GM21381 (cell line): ENCODE data around the gene CYP26C1.
"Not testable (repeated sequence)": the region's sequence is repeated elsewhere in the genome, so short reads cannot be mapped to it uniquely, and the experiment has no call there.

Source experiments
- ATAC-seq: cut with Tn5 transposase; IDR thresholded peaks from one replicate; pipeline ENCODE4 v1.9.1; 2021; ENCODE audit warnings: mild to moderate bottlenecking, moderate library complexity; ENCODE audit not compliant: unreplicated experiment

Gene CYP26C1

DNA sequence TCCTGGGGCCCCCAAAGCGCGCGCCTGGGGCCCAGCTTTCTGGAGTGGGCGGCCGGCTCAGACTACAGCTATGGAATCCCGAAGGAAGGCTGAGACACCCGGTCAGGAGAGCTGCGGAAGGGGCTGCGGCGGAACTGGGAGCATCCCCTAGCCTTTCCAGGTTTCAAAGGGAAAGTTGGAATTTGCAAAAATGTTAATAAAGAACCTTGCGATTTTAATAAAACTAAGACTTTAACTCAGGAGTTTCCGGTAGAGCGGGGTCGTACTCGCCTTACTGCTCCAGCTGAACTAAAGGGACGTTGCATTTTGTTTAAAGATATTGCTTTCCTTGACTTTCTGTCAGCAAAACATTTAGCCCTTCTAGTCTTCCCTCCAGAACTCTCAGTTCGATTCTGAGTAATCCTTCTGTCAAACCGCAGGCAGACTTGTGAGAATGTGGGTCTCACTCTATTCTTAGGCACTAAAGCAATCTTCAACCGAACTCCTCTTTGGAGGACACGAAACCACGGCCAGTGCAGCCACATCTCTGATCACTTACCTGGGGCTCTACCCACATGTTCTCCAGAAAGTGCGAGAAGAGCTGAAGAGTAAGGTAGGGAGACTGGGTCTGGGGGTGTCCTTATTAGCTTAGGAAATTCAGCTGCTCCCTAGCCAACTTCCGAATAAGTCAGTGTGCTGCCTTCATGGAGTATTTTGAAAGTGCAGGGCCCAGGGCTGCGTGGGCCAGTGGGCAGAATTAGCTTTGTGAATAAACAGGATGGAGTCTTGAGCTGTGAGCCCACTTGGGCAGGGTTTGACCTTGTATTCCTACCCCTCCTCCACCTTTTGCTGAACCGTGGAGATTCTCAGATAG, 15.0 kb downstream of the CYP26C1 start:
- ATAC-seq: peak; percentile 49

DNA sequence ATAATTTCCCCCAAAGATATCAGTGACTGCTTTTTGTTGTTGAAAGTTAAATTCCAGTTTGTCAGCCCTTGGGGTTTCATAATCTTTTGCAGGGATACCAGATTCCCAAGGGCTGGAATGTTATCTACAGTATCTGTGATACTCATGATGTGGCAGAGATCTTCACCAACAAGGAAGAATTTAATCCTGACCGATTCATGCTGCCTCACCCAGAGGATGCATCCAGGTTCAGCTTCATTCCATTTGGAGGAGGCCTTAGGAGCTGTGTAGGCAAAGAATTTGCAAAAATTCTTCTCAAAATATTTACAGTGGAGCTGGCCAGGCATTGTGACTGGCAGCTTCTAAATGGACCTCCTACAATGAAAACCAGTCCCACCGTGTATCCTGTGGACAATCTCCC, 16.3 kb downstream of the CYP26C1 start:
- ATAC-seq: no peak

DNA sequence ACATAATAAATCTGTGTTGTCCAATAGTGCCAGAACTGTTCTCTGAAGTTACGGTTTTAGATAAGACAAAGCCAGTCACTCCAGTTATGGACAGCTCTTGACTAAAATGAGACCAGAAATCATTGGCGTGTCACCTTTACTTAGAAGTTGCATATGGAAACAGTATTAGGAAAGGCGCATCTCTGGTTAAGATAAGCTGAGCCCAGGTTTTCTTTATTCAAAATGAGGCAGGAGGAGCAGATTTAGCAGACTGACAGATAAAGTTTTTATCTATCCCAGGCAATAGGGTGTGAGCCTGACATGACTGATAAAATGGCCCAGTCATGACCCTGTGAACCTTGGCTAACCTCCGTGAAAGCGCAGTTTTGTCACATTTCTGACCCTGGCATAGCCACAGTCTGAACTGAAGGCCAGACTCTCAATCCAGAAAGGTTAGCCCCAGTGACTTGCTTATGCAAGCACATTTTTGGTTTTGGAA, 17.3 kb downstream of the CYP26C1 start:
- no peak for ATAC-seq

DNA sequence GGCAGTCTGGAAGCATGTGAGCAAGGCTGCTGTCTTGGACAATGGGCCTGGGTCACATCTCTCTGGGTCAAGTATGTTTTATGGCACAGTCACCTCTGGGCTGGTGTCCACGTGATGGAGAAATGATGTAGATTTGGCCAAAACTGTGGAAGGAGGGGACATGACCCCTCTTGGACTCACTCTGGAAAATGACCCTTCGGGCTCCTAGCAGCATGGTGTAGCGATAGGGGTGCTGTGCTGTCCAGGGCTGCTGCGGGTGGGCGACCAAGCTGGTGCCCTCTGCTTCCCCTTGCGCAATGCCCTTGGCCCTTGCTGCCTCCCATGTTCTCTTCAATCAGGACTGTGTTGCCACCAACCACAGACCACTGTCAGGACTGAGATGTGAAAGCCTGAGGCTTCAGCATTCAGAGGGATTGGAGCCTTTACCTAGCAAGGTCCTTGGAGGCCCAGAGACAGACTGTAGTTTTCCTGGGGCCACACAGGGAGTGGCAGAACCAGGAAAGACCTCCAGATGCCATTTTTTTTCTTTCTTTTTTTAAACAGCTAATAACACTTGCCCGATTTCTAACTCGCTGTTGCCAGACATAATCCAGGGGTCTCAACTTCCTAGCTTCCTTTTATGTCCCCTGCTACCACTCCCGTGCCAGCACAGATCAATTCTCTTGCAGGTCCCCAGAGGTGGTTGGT, 19.2 kb downstream of the CYP26C1 start:
- ATAC-seq: no peak

DNA sequence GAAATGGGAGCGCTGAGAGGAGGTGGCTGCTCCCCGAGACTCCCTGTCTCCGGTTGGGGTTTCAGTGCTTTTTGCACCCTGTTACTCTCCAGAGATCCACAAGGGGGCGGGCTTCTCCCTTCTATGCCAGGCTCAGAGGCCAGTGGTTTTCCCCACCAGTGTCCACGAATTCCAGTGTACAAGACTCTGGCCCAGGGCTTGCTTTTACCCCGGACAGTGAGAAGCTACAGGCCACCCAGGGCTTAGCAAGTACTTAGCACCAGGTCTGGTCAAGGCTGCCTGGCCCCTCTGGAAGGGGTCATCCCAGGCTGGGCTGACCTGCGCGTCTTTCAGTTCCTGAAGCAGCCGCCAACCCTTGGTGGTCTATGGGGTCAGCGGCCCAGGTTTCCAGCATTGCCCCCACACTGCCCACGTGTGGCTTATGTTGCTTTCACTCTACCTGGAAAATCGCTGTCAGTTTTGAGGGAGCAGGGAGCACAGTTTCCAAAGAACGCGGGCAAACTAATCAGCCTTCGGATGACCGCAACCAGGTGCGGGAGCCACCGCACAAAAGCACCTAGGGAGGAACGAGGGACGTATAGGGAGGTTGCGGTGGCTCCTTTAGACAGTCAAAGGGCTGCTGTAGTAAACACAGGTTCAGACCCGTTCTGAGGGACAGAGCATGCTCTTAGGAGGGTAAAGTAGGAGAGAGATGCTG, 19.9 kb downstream of the CYP26C1 start:
- no peak for ATAC-seq

DNA sequence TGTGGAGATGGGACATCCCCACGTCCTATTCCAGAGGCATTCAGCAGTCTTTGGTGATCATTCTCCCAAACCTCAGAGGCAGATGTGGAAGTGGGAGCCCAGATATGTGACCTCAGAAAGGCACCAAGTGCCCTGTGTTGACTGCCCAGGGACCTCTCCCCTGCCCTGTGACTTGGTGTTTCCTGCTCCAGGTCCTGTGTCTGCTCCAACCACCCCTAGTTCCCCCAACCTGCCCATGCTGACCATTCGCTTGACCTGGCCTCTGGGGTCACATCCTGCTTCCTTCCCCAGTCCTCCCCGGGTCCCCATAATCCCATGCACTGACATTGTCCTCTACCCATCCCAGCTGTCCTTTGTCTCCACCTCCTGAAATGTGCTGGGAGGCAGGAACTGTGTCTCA, 20.7 kb downstream of the CYP26C1 start:
- ATAC-seq: no peak

DNA sequence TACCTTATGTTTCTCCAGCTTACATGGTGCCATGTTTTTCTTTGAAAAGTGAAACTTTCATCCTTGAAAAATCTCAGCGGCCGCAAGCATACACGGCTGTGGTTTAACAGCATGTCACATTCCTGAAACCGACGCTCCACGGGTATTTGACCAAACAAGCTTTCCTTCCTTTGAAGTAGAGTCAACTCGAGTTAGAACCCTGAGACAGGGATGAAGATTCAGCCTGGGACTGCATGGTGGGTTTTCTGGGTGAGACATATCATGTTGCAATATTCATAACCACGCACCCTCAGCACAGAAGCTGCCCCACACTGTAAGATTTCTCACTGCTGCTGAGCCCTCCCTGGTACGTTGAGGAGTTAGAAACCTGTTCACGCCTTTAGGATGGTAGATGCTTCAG, 21.2 kb downstream of the CYP26C1 start:
- no peak for ATAC-seq

DNA sequence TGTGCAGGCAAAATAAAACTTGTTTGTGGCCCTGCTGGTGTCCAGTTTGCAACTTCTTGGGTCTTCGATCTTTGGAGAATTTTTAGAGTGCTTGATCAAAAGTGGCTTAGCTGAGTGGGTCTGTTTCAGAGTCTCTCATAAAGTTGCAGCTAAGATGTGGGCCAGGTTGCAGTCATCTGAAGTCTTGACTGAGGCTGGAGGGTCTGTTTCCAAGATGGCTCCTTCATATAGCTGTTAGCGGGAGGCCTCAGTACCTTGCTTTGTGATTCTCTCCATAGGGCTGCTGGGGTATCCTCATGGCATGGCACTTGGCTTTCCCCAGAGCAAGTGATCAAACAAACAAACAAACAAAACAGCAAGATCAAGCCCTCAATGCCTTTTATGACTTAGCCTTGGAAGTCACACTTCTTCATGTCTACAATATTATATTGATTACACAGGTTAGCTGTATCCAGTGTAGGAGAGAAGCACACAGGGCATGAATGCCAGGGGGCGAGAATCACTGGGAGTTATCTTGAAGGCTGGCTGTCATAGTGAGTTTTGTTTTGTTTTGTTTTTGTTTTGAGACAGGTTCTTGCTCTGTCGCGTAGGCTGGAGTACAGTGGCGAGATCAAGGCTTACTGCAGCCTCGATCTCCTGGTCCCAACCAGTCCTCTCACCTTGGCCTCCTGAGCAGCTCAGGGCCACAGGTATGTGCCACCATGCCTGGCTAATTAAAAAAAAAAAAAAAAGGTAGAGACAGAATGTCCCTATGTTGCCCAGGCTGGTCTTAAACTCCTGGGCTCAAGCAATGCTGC, 23.3 kb downstream of the CYP26C1 start:
- ATAC-seq: no peak

DNA sequence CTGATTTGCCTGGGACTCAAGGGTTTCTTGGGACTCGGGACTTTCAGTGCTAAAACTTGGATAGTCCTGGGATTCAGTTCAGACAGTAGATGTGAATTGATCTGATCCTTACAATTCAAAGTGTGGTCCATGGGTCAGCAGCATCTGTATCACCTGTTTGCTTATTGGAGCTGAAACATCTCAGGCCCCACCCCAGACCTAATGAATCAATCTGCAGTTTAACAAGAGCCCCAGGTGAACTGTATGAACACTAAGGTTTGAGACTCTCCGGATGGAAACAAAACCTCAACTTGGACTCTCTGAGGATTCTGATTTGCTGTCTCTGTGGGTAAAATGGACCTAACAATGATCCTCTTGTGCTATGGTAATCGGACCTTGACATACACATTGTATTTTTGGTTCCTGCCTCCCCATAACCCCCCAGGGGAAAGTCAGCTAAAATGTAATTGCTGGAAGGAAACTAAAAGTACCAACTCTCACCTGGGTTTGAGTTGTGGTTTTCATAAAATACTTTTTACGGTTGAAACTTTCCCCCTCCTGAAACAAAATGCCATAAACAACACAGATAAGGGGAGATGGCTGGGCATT, 24.8 kb downstream of the CYP26C1 start:
- no peak for ATAC-seq

DNA sequence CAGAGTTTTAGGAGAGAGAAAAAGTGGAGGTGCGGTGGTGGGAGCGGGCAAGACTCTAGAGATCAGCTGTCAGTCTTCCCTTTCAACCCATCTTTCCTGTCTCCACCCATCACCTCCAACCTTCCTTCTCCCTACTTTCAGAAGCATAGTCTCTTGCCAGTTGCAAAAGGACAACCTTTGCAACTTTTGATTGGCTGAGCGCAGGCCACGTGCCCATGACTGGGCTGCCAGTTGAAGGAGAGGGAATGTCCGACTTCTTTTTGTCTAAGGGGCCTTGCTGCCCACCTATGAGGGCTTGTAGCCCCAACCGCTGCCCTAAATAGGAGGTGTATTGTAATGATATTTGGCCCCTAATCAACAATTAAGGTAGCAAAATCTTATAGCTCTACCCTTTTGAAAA, 25.7 kb downstream of the CYP26C1 start:
- no peak for ATAC-seq

DNA sequence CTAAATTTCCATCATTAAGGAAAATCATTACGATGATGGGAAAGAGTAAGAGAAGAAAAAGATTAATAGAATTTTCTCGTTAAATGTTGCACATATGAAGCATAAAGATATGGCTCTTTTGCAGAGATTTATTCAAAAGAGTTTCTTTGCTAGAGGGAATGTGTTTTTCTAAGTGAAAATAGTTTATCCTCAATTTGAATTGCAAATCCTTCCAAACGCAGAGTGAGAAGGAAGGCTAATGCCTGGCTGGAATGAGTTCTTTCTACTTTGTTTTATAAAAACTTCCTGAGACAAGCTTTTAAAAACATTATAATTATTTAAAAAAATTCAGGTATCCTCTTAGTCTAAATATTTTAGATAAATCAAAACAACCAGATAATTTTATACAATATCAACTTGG, 27.2 kb downstream of the CYP26C1 start:
- no peak for ATAC-seq

DNA sequence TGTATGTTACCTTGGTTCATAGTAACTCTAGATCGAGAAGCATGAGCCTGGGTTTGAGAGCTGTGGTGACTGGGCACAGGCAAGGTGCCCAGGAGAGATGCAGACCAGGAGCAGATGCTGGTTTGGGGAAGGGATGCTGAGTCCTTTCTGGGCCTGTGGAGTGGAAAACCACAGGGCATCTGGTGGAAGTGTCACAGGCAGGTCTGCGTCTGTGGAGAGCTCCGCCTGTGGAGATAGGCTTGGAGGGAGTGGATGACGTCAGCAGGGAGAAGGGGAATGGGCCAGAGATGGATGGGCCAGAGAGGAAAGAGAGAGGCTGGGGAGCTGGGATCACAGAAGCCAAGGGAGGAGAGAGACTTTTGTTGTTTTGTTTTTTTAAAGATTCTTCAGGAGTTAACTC, 27.9 kb downstream of the CYP26C1 start:
- no peak for ATAC-seq

DNA sequence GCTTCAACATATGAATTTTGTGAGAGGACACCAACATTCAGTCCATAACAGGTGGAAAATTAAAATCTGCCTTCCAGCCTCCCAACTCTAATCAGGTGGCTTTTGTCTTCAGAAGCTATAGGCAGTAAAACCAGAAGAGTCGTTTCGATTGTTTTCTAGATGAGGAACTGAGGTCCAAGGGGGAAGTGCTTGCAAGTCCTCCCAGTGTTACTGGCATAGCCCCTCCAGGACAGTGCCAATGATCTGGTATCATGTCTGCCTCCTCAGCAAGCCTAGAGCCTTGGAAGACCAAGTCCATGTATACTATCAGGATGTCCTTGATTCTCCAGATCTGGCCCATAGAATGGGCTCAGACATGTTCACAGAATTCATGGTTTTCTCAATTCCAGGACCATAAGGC, 30.0 kb downstream of the CYP26C1 start:
- no peak for ATAC-seq

DNA sequence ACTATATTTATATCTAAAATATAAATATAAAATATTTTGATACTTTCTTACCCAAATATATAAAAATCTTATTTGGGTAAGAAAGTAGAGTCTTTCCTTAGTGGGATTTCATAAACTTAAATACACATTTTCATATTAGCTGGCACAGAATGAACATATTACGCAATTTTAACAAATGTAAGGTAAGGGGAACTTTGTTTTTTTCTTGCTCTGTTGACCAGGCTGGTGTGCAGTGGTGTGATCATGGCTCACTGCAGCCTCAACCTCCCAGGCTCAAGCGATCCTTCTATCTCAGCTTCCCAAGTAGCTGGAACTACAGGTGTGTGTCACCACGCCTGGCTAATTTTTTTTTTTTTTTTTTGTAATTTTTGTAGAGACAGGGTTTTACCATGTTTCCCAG, 31.4 kb downstream of the CYP26C1 start:
- no peak for ATAC-seq

DNA sequence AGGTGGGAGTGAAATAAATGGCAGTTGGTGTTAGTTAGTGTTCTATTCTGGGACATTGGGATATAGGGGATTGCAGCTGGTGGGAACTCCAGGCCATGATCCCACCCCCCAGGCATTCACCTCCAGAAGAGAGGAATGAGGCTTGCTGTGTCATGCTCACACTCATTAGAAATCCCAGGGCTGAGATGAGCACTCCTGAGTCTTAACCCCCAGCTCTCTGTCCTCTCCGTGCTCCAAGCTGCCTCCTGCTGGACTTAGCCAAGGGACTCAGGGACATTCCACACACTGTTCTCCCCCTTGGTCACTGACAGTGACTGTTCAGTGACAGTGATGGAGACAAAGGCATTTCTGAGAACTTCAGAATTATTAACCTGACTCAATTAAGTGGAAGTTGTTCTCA, 34.6 kb downstream of the CYP26C1 start:
- no peak for ATAC-seq

DNA sequence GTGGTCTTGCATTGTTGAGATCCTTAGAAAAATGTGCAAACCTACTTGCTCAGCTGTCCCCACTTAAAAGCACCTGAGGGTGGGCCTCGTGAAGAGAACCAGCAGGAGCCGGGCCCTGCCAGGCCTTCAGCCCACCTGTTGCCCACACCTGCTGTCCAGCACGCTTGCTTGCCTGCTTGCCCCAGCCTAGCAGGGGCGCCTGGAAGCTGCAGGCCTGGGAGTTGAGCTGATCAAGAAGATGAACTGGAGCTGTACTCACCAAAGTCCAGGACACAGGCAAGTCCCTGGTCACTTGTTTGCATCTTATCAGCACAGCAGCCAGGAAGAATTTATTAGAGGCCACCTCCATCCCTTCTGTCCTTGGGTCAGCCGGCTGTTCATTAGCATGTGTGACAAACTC, 36.3 kb downstream of the CYP26C1 start:
- no peak for ATAC-seq

DNA sequence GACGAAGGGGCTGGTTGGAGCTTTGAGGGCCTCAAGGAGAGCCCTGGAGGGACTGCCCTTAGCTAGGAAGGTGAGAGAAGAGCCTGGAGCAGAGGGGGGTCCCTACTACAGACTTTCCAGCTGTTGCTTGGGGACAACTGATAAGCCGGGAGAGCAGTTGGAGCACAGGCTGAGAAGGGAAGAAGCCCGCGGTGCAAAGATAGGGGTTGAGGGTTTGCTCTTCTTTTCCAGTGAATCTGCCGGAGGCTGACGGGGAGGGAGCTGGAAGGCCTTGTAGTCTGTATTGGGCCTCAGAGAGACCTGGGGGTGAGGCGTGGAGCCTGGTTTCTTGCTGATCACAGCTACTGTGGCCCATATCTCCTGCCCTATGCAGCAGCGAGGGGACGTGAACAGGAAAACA, 36.8 kb downstream of the CYP26C1 start:
- ATAC-seq: no peak

DNA sequence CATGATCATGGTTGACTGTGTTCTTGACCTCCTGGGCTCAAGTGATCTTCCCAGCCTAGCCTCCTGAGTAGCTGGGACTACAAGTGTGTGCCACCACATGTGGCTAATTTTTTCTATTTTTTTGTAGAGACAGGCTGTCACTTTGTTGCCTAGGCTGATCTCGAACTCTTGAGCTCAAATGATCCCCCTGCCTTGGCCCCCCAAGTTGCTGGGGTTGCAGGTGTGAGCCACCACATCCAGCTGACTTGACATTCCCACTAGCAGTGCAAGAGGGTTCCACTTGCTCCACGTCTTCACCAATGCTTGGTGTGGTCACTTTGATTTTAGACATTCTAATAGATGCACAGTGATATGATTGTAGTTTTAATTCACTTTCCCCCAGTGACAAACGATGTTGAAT, 38.2 kb downstream of the CYP26C1 start:
- ATAC-seq: no peak

DNA sequence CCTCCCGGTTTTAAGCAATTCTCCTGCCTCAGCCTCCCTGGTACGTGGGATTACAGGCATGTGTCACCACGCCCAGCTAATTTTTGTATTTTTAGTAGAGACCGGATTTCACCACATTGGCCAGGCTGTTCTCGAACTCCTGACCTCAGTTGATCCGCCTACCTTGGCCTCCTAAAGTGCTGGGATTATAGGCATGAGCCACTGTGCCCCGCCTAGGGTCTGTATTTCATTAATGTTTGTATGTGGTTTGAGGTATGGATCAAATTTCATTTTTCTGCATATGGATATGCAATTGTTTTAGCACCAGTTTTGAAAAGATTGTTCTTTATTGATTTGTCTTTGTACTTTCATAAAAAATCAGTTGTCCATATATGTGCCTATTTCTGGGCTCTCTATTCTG, 39.1 kb downstream of the CYP26C1 start:
- ATAC-seq: no peak

DNA sequence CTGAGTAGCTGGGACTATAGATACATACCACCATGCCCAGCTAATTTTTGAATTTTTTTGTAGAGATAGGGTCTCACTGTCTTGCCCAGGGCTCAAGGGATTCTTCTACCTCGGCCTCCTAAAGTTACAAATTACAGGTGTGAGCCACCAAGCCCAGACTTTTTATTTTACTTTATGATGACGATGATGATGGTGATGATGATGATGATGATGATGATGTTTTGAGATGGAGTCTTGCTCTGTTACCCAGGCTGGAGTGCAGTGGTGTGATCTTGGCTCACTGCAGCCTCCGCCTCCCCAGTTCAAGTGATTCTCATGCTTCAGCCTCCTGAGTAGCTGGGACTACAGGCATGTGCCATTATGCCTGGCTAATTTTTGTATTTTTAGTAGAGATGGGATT, 40.5 kb downstream of the CYP26C1 start:
- ATAC-seq: not testable (repeated sequence)

DNA sequence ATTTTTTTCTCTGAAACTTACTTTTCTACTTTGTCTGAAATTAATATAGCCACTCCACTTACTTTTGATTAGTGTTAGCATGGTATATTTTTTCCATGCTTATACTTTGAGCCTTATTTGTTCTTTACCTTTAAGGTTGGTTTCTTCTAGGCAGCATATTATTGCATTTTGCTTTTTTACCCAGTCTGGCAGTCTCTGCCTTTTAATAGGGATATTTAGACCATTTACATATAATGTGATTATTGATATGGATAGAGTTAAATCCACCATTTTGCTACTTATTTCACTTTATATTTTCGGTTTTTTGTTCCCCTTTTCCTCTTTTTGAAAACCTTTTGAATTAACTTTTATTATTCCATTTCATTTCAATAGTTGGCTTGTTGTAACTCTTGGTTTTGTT, 43.4 kb downstream of the CYP26C1 start:
- no peak for ATAC-seq
